ENCODE measurements around the gene SORL1-AS1.

The SORL1-AS1 gene

DNA sequence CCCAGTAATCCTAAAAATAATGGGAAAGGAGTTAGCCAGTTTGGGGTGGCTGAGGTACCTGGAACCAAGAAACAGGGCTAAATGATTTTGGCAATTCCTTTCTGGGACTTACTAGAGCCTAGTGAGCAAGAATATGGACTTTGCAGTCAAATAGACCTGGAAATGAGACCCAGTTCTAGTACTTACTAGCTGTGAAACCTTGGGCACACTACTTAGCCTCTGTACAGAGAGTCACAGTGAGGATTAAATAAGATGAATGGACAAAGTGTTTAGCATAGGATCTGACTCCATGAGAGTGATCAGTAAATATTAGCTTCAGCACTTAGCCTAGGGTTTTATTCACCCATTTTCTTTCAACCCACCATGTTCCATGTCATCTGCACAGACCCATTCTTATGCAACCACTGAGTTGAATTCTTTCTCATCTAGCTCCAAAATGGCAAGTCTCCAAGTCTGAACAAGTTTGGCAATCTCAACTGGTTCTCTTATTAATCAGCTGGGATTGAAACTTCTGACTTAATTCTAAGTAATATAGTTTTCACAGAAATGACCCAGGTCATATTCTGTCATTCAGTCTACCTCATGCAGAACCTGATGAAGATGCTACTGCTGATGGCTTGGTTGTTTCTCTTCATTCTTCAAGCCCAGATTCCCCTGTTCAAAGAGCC lies 15.6 kb downstream of the SORL1-AS1 start:
- H3K36me3 ChIP-seq (replicated peaks), result no peaks in the 10 kb centered on the region
- TF ChIP-seq, protein P1, sequence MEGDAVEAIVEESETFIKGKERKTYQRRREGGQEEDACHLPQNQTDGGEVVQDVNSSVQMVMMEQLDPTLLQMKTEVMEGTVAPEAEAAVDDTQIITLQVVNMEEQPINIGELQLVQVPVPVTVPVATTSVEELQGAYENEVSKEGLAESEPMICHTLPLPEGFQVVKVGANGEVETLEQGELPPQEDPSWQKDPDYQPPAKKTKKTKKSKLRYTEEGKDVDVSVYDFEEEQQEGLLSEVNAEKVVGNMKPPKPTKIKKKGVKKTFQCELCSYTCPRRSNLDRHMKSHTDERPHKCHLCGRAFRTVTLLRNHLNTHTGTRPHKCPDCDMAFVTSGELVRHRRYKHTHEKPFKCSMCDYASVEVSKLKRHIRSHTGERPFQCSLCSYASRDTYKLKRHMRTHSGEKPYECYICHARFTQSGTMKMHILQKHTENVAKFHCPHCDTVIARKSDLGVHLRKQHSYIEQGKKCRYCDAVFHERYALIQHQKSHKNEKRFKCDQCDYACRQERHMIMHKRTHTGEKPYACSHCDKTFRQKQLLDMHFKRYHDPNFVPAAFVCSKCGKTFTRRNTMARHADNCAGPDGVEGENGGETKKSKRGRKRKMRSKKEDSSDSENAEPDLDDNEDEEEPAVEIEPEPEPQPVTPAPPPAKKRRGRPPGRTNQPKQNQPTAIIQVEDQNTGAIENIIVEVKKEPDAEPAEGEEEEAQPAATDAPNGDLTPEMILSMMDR (IDR thresholded peaks at IDR 0.05; ENCODE audit: low read depth, low read length, missing control alignments), result no peak
- in situ Hi-C loops (cut with HindIII; ENCODE audit: low pct_ligation_motif_present, low sequenced_read_pairs), result no loop called here
- no peak overlapping the region for H3K27ac ChIP-seq
- peaks cover 2% of the 10 kb centered on the region for H3K27me3 ChIP-seq (replicated peaks)
- no peak for DNase-seq
- H3K4me3 ChIP-seq (ENCODE audit: low read depth, low read length), result no peak overlapping the region

DNA sequence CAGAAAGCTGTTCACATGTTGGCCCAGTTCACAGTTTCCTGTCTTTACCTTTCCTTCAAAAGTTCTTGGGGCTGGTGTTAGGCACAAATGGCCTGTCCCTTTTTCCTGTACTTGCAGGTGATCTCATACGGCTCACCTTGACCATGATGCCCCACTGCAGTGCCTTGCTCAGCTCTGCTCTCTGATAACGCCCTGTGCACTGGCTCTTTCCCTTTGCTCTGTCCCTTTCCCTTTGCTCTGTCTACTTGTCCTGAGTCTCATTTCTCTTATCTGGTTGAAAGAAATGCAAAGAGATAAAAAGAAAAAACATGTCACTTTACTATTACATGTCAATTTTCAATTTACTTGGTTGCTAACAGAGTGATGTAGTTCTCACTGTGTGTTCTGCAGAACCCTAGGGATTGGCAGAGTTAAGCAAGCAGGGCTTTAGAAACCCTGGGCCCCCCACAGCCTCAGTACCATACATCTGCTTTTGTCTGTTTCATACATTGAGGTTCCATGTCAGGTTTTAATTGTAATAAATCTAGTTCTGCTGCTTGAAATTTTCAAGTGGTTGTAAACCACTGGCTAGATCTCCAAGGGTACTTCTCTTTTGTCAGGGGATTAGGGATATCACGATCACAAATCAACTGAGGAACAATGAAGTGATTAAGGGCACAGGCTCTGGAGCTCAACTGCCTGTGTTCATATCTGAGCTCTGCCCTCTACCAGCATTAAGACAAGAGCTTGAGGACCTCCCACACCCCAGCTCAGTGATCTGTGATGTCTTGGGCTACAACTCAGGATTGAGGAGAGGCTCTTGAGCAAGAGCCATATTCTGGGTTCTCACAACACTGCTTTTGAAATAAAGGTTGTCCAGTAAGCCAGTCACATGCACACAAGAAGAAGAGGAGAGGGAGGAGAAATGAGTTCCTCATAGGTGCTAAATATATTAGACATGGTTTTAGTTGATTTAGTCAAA lies 16.9 kb downstream of the SORL1-AS1 start:
- no peak overlapping the region for H3K27ac ChIP-seq
- TF ChIP-seq, protein P1 (IDR thresholded peaks at IDR 0.05; ENCODE audit: low read depth, low read length, missing control alignments), result no peak
- peaks cover 2% of the 10 kb centered on the region for H3K27me3 ChIP-seq (replicated peaks)
- no peaks in the 10 kb centered on the region for H3K36me3 ChIP-seq (replicated peaks)
- no peak for DNase-seq
- H3K4me3 ChIP-seq (ENCODE audit: low read depth, low read length), result no peak overlapping the region
- in situ Hi-C loops (cut with HindIII; ENCODE audit: low pct_ligation_motif_present, low sequenced_read_pairs), result no loop called here

DNA sequence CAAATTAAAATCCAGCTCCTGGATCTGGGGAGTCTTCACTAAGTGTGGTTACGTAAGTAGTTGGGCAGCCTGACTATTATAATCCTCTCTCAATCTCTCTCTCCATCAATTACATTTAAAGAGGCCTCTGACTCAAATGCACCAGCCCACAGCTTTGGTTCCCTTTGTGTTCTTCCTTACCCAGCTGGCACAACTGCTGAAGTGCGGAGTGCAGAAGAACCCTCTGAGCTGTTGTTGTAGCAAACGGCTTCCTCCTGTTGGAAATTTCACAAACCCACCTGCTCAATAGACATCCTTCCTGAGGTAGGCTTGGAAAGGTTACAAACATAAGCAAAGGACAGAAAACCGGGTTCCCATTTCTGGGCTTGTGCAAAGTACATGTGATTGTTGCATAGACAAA lies 17.6 kb downstream of the SORL1-AS1 start:
- Histone ChIP-seq H3K27ac (no peak overlapping the region), H3K4me3 (ENCODE audit: low read depth, low read length) (no peak overlapping the region), H3K36me3 (replicated peaks) (no peaks in the 10 kb centered on the region), H3K27me3 (replicated peaks) (peaks cover 2% of the 10 kb centered on the region)
- in situ Hi-C loops (cut with HindIII; ENCODE audit: low pct_ligation_motif_present, low sequenced_read_pairs), result no loop called here
- TF ChIP-seq, protein P1 (IDR thresholded peaks at IDR 0.05; ENCODE audit: low read depth, low read length, missing control alignments), result no peak
- DNase-seq, result no peak

DNA sequence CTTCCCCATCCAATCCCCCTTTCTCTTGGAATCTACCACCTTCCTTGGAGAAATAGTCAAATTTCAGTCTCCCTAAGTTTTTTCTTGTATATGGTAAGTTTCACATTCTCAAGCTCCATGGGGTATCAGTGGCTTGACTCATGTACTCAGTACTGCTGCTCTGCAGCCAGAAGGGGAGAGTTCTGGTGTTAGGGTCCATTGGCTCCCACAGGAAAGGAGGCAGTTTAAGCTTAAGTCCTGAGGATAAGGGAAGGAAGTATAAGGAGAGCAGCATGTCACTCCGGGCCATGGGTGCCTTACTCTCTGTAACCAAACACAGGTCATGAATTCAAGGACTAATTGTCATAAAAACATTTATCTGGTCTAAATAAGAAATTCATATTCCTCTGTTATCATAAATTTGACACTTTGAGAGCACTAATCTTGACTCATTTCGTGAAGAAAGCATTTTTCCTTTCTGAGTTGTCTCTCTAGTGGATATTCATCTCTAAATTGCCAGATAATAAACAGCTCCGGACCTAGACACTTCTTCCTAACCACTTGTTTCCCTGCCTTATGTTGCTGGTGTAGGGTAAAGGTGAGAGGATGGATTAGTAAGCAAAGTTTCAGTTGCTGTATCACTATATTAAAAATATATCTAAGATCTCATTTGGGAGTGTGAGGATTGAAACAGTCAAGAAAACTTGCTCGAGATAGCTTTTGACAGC lies 20.8 kb downstream of the SORL1-AS1 start:
- peaks cover 15% of the 10 kb centered on the region for H3K27me3 ChIP-seq (replicated peaks)
- TF ChIP-seq, protein P1 (IDR thresholded peaks at IDR 0.05; ENCODE audit: low read depth, low read length, missing control alignments), result no peak

DNA sequence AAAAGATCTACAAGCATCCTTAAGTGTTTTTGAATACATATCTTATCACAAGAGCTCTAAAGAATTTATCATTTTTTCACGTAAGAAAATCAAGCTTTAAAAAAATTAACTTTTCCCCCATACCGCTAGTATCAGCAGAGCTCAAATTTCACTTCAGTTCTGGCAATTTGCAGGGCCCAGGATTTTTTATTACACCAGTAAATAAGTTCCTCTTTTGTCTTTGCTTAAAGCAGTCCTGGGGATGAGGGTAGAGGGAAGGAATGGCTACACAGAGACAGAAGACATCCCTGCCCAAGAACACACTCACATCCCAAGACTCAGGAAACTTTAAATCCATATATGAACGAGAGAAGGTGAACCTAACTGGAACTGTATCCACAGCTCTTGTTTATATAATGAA lies 23.2 kb downstream of the SORL1-AS1 start:
- DNase-seq, result no peak
- Histone ChIP-seq H3K36me3 (replicated peaks) (no peaks in the 10 kb centered on the region), H3K27me3 (replicated peaks) (peaks cover 15% of the 10 kb centered on the region), H3K27ac (no peak overlapping the region), H3K4me3 (ENCODE audit: low read depth, low read length) (no peak overlapping the region)
- in situ Hi-C loops (cut with HindIII; ENCODE audit: low pct_ligation_motif_present, low sequenced_read_pairs), result no loop called here
- TF ChIP-seq, protein P1 (IDR thresholded peaks at IDR 0.05; ENCODE audit: low read depth, low read length, missing control alignments), result no peak

More for the DNA sequence above, 20.8 kb downstream of the SORL1-AS1 start:
- Histone ChIP-seq H3K4me3 (ENCODE audit: low read depth, low read length) (no peak overlapping the region), H3K36me3 (replicated peaks) (no peaks in the 10 kb centered on the region), H3K27ac (no peak overlapping the region)
- in situ Hi-C loops (cut with HindIII; ENCODE audit: low pct_ligation_motif_present, low sequenced_read_pairs), result no loop called here
- DNase-seq, result no peak

All from brain microvascular endothelial cell (primary cell).